ENCODE results near the gene HLX.
A peak's percentile ranks its signal among the peaks of the same experiment; 100 is the strongest.

Gene HLX

DNA sequence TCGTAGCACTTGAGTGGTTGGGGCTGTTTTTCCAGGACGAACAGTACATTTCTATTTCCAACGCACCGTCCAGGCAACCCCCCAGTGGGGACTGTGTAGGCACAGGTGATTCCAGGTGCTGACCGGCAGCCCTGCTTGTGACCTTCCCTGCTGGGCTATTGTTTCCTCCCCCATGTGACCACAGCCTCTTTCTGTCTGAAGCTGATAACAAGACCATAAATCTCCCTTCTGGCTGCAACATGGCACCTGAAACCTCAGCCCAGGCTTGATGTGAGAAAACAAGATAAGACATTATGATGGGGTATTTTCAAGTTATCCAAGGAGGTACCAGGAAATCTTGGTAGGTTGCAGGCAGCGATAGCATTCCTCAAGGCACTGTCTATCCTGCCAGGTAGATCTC lies 48.2 kb downstream of the HLX start:
- peak; percentile 18 for DNase-seq

DNA sequence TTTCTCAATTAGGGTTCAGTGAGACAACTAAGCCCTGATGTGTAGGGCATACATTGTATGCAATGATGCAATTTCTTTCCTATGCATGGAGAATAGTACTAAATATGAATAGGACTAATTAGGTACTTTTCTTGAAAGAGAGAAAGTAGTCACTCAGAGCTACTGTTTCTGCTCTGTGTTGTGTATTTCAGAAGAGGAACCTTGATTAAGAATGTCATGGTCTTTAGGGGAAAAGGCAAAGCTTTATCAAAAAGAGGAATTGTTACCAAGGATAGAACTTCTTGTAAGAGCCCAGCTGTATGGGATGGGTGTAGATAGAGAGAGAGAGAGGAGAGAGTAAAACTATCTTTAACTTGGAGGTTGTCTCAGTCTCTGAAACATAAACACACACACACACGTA lies 49.1 kb downstream of the HLX start:
- DNase-seq, result no peak

DNA sequence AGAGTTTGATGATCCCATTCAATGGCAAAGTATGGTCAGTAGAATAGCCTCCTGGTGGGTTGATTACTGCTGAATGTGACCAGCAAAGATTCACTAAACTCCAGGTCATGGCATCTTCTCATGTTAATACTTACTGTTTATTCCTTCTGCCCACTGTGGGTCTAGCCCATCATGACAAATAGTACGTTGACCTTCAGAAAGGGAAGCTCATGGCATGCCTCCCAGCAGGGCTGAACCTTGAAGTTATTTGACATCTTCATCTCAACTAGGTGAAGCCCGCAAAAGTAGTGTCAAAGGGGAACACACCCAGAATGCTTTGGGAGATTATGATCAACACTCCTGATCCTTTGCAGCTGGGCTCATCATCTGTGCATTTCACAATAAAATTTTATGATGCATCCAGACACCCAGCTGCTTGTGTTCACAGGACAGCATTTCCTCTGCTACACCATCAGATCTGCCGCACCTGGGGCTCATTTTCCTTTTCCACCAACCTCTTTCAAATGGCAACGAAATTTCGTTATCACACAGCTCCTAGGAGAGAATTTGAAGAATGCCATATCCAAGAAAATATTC lies 49.6 kb downstream of the HLX start:
- DNase-seq, result no peak

DNA sequence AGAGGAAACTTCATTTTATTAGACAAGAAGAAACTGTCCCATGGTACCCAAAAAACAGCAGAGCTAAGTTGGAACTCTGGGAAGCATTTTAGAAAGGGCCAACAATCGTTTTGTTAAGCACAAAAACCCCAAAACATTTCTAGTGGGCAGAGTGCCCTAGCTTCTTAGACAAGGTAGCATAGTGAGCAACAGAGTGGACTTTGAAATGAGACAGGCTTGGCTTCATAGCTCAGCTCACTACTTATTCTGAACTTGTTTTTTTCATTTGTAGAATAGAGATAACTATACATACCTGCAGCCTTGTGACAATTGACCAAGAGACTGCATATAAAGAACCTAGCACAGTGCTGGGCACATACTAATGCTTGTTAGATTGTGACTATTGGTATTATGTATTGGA lies 50.1 kb downstream of the HLX start:
- DNase-seq, result no peak

All from hematopoietic multipotent progenitor cell treated with erythropoietin and hydrocortisone succinate and interleukin-3 and kit ligand, for 6 days (in vitro differentiated cells).